ENCODE results near the gene RHBDF2.

Gene RHBDF2

GRCh38 chr17:76432712-76433336 lies 68.4 kb downstream of the RHBDF2 start:
- DNase-seq = no peak

GRCh38 chr17:76432004-76432403 lies 69.2 kb downstream of the RHBDF2 start:
- DNase-seq = no peak

- DNase-seq = no peak
Measured at GRCh38 chr17:76431509-76431908, 69.7 kb downstream of the RHBDF2 start.

- no peak for DNase-seq
Measured at GRCh38 chr17:76428511-76428910, 72.7 kb downstream of the RHBDF2 start.

- no peak for DNase-seq
Measured at GRCh38 chr17:76427501-76428231, 73.6 kb downstream of the RHBDF2 start.

GRCh38 chr17:76426853-76427252 lies 74.4 kb downstream of the RHBDF2 start:
- DNase-seq = no peak

- DNase-seq = no peak
Measured at GRCh38 chr17:76422860-76423259, 78.4 kb downstream of the RHBDF2 start.

GRCh38 chr17:76422406-76422805 lies 78.8 kb downstream of the RHBDF2 start:
- DNase-seq = no peak

GRCh38 chr17:76421044-76421407 lies 80.2 kb downstream of the RHBDF2 start:
- DNase-seq = no peak

Data from NCI-H2171 (cell line).